ENCODE measurements around the gene DCTN5. TPM values are rescaled to one million over a fixed set of nuclear protein-coding genes. Genes with fewer than 3 reads are reported as not detected.

Gene DCTN5
- total and polyA plus RNA-seq, 8 donors: 55.1 to 66.4 (median 60.4) TPM

GRCh38 chr16:23694265-23694643 lies 53.0 kb downstream of the DCTN5 start:
- DNase-seq: no peak
- no peaks in the 10 kb centered on the region for H3K9me3 ChIP-seq
- peaks cover 0 to 23% of the 10 kb centered on the region in 2 donors for H3K36me3 ChIP-seq
- no peak for ATAC-seq
- H3K27ac ChIP-seq: no peak overlapping the region
- H3K4me1 ChIP-seq: peaks cover 0 to 9% of the 10 kb centered on the region in 2 donors
- no peak overlapping the region for H3K4me3 ChIP-seq
- peaks cover 0 to 18% of the 10 kb centered on the region in 2 donors for H3K27me3 ChIP-seq
- no peak for TF ChIP-seq CTCF (IDR thresholded peaks at IDR 0.05)
- intact Hi-C loops (cut with DNase I): no loop called here

- no peaks in the 10 kb centered on the region for H3K9me3 ChIP-seq
- H3K36me3 ChIP-seq: peaks cover 0 to 17% of the 10 kb centered on the region in 2 donors
- no peak overlapping the region for H3K4me3 ChIP-seq
- H3K4me1 ChIP-seq: peaks cover 0 to 9% of the 10 kb centered on the region in 2 donors
- no peak for DNase-seq
- H3K27ac ChIP-seq: no peak overlapping the region
- ATAC-seq: peak; percentile 65
- peaks cover 0 to 18% of the 10 kb centered on the region in 2 donors for H3K27me3 ChIP-seq
- intact Hi-C loops (cut with DNase I): no loop called here
- TF ChIP-seq CTCF (IDR thresholded peaks at IDR 0.05): no peak
Observed at GRCh38 chr16:23694644-23695373, 53.5 kb downstream of the DCTN5 start.

GRCh38 chr16:23695756-23696155 lies 54.5 kb downstream of the DCTN5 start:
- H3K27ac ChIP-seq: no peak overlapping the region
- no peak for DNase-seq
- H3K4me3 ChIP-seq: no peak overlapping the region
- H3K27me3 ChIP-seq: peaks cover 0 to 18% of the 10 kb centered on the region in 2 donors
- peaks cover 0 to 9% of the 10 kb centered on the region in 2 donors for H3K4me1 ChIP-seq
- no peak for TF ChIP-seq CTCF (IDR thresholded peaks at IDR 0.05)
- no peak for ATAC-seq
- intact Hi-C loops (cut with DNase I): no loop called here
- H3K36me3 ChIP-seq: peaks cover 0 to 8% of the 10 kb centered on the region in 2 donors
- no peaks in the 10 kb centered on the region for H3K9me3 ChIP-seq

- ATAC-seq (peak; percentile 70), DNase-seq (no peak)
- H3K36me3 ChIP-seq: no peaks in the 10 kb centered on the region
- no peak for TF ChIP-seq CTCF (IDR thresholded peaks at IDR 0.05)
- peaks cover 0 to 9% of the 10 kb centered on the region in 2 donors for H3K4me1 ChIP-seq
- peaks cover 0 to 17% of the 10 kb centered on the region in 2 donors for H3K27me3 ChIP-seq
- peaks cover 0 to 6% of the 10 kb centered on the region in 2 donors for H3K9me3 ChIP-seq
- H3K4me3 ChIP-seq: no peak overlapping the region
- H3K27ac ChIP-seq: no peak overlapping the region
- intact Hi-C loops (cut with DNase I): no loop called here
Observed at GRCh38 chr16:23699100-23699499, 57.8 kb downstream of the DCTN5 start.

- Histone ChIP-seq H3K9me3 (peaks cover 0 to 6% of the 10 kb centered on the region in 2 donors), H3K36me3 (no peaks in the 10 kb centered on the region), H3K4me3 (no peak overlapping the region), H3K27me3 (peaks cover 0 to 7% of the 10 kb centered on the region in 2 donors), H3K27ac (no peak overlapping the region), H3K4me1 (peaks cover 0 to under 1% of the 10 kb centered on the region in 2 donors)
- intact Hi-C loops (cut with DNase I): no loop called here
- ATAC-seq: no peak
- TF ChIP-seq CTCF (IDR thresholded peaks at IDR 0.05): no peak
- no peak for DNase-seq
Observed at GRCh38 chr16:23700093-23700492, 58.8 kb downstream of the DCTN5 start.
